NCI-H1105 (cell line): ENCODE data around the gene CPNE4.
"Not testable (repeated sequence)": the region's sequence is repeated elsewhere in the genome, so short reads cannot be mapped to it uniquely, and the experiment has no call there.

Source experiments
- DNase-seq: peaks from one replicate; lab custom pipeline; 2025; lab: John Stamatoyannopoulos, UW

The CPNE4 gene

DNA sequence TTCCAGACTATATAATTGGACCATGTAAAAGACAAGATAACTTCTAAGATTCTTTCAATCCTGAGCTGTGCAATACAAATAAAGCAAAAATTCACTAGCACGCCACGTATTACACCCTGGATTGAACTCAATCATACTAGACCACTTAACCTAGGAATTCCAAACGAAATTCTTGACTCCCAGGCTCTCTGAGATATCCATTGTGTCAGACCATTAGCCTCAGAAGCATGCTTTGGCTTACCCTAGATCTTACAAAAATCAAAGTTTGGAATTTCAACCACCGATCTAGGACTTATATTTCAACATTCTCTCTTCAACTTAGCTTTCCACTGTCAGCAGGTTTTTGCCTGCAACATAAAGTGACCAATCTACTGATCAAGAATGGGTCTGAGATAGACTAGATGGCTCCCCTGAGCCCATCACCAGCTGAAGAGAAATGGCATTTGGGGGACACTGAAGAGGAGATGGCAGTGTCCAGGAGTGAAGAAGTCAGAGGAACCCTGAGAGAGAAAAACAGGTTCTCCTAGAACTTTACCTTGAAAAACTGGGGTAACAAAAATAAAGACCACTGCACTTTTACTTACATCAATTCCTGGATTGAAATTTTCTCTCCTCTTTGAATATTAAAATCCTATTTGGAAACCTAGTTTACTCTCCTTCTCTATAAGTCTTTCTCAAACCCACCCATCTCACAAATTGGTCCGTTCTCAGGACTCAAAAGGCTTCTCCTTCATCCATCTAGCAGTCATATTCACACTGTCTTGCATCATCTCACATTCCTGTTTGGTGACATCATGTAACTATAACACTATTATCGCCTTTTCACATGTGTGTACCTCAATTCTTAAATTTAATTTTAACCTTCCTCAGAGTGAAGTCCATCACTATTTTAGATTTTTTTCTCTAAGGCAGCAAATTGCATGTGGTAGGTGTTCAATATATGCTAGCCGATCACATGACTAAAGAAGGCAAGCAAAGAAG lies 18.5 kb downstream of the CPNE4 start:
- DNase-seq, result no peak

DNA sequence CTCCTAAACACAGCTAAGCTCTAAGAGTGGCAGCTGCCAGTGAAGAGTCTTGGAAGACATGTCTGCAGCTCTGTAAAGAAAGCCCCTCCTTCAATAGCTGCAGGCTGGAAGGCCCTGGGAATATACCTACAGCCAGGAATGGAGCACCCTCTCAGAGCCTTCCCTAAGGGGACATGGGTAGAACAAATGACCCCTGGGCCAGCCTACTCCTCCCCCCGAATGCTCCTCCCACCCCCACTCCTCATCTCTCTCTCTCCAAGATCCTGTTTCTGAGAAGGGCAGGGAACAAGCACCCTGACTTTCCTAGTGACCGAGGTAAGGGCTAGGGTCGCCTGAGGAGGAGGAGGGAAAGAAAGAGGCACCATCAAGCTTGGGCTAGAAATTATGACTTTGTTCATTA lies 20.7 kb downstream of the CPNE4 start:
- no peak for DNase-seq

- peak; percentile 79 for DNase-seq
These were observed 25.6 kb downstream of the CPNE4 start for GRCh38 chr3:132009241-132009640.

- no peak for DNase-seq
These were observed 26.0 kb downstream of the CPNE4 start for GRCh38 chr3:132008837-132009236.

- no peak for DNase-seq
These were observed 27.2 kb downstream of the CPNE4 start for GRCh38 chr3:132007617-132008016.

DNA sequence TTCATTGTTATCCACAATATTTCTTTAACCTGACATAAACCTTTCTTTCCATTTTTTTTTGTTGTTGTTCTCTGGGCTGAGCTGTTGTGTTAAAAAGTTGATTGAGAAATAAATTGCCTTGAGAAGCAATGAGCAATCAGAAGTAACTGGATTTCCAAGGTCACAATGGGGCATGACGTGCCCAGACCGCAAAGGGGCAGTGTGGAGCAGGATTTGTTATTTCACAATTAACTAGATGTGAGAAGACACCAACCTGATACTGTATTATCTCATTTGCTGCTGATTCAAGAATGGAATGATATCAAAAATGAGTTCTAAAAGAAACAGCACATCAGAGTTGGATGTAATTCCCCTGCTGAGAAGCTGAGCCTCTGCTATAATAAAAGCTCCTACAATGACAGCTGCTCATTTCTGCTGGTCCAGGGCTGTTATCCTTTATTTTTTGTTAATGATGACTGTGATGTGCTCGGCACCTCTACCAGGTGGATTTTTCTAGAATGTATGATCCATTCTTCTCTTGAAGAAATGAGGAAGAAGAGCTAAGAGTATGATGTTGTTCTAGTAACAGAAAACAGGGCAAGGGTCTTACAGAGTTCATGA lies 28.1 kb downstream of the CPNE4 start:
- no peak for DNase-seq

GRCh38 chr3:132004571-132004970 lies 30.2 kb downstream of the CPNE4 start:
- DNase-seq, result no peak

- no peak for DNase-seq
These were observed 31.1 kb downstream of the CPNE4 start for GRCh38 chr3:132003685-132004084.

DNA sequence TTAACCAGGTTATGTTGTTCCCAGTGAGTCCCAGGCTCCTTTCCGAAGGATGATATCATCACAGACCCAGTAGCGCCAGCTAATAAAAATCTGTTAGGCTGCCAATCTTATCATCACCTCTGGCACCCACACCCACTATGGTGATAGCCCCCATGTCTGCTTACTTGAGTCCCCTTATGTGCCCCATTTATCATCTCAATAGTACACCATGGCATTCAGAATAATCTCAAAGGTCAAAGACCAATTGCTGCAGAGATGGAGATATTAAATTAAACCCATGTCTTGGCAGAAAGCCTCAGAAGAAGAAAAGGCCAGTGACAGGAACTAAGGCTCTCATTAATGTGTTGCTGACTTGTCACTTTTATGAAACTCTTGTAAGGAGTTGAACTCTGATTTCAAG lies 32.8 kb downstream of the CPNE4 start:
- DNase-seq, result no peak

GRCh38 chr3:132001036-132001435 lies 33.8 kb downstream of the CPNE4 start:
- DNase-seq, result no peak

GRCh38 chr3:131998027-131998426 lies 36.8 kb downstream of the CPNE4 start:
- DNase-seq, result no peak

GRCh38 chr3:131995891-131996290 lies 38.9 kb downstream of the CPNE4 start:
- no peak for DNase-seq

DNA sequence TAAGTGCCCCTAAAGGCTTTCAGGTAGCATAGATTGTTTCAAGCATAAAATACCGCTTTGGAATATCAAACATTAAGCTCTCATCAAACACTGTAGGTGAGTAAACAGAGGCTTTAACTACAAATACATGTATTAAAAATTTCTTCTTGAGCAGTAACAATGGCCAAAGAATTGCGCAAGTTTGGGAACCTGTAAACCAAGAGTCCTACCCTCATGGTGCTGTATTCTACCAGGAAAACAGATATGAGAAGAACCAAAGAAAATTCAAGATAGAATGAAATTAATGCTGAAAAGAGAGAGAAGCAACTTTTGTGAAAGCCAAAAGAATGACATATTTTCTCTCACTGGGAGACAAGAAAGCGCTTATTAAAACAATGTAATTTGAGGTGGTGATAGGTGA lies 45.5 kb downstream of the CPNE4 start:
- no peak for DNase-seq

- no peak for DNase-seq
These were observed 46.6 kb downstream of the CPNE4 start for GRCh38 chr3:131988209-131988608.

DNA sequence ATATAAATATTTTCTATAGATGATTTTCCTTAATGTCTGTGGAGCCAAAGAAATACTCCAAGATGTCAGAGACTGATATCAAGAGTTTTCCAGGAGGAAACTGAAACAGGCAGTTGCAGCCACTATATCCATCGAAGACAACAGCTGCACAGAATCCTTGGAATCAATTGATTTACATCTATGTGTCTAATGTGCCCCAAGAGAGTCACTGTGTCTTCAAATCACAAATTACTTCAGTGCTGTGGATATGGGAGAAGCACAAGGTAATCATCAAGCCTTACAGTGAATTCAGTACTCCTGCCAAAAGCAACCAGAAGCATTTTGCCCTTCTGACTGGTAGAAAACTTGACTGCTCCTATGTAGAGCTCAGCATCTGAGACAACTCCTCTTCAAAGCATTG lies 51.1 kb downstream of the CPNE4 start:
- DNase-seq, result no peak

DNA sequence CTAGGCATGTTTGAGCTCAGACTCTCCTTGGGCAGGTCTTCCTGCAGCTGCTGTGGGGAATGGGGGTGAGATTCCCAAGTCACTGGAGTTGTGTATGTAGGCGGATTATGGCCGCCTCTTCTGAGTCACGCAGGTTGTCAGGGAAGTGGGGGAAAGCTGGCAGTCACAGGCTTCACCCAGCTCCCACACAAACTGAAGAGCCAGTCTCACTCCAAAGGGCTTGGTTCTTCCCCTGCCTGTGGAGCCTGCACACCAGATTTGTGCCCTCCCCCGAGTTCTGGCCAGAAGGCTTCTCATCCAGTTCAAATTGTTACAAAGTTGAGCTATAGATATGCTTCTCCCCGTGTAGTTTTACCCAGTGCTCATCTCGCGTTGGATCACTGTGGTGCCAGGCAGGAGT lies 53.5 kb downstream of the CPNE4 start:
- no peak for DNase-seq

DNA sequence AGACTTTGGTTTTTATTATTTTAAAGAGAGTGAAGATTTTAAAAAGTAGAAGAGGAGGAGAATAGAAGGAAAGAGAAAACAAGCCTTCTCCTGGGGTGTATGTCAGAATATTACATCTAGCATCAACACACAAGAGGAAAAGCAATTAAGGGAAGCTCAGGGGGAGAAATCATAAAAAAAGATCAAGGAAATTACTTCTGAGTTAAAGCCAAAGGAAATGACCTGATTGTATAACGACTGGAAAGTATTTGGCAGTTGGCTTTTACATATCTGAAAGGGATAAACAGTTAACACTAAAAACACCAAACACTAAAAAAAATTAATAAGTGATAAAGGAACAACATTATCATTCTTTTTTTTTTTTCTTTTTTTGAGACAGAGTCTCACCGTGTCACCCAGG lies 58.4 kb downstream of the CPNE4 start:
- no peak for DNase-seq

- no peak for DNase-seq
These were observed 59.8 kb downstream of the CPNE4 start for GRCh38 chr3:131975047-131975446.

DNA sequence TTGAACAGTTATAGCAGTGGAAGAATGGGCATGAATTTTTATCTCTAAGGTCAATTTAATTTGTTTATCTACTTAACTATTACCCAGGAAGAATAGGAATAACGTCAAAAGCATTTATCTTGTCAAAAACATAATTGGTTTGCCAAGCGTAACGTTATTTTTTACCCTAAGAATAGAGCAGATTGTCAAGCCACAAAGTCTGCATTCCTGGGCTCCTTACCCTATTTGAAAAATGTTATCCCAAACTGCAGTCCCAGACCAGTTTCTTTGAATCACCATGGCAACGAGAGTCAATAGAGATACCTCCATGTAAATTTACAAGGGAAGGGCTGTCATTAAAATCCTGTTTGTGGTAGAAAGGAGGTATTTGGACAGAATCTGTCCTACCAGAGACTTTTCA lies 61.1 kb downstream of the CPNE4 start:
- DNase-seq, result no peak

- no peak for DNase-seq
These were observed 62.3 kb downstream of the CPNE4 start for GRCh38 chr3:131972550-131972949.

DNA sequence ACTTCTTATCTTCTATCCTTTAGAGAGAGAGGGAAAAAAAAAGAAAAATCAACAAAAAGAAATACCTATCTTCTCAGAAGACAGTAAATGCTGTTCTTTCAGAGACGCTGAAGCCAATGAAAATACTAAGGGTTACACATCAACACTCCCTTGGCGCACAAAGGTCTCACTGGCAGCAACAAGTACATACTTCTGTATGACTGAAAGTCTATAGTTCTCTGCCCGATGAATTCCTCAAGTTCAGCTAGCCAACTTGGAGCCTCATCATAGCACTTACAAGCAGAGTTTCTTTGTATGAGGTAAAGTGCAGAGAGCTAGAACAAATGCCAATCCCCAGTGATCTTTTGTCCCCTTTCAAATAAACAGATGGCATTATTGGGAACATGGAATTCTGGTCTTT lies 62.7 kb downstream of the CPNE4 start:
- no peak for DNase-seq

- DNase-seq, result not testable (repeated sequence)
These were observed 71.4 kb downstream of the CPNE4 start for GRCh38 chr3:131963442-131963841.

DNA sequence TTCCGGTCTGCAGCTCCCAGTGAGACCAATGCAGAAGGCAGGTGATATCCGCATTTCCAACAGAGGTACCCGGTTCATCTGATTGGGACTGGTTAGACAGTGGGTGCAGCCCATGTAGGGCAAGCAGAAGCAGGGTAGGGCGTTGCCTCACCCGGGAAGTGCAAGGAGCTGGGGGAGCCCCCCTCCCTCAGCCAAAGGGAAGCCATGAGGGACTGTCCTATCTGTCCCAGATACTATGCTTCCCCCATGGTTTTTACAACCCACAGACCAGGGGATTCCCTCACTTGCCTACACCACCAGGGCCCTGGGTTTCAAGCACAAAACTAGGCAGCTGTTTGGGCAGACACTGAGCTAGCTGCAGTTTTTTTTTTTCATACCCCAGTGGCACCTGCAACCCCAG lies 71.8 kb downstream of the CPNE4 start:
- no peak for DNase-seq

GRCh38 chr3:131960324-131960723 lies 74.5 kb downstream of the CPNE4 start:
- no peak for DNase-seq
